ENCODE measurements around the gene TBC1D9B. TPM values are rescaled to one million over a fixed set of nuclear protein-coding genes. Genes with fewer than 3 reads are reported as not detected.

The TBC1D9B gene
- total and polyA plus RNA-seq, 9 of the 15 experiments (the other 6 are each of a cell fraction or from before 2014, with no cell fraction given), result 2.9 to 59.1 (median 33.5) TPM

- TF ChIP-seq FOXM1 (IDR thresholded peaks at IDR 0.05; ENCODE audit: low read depth) (no peak), FOXM1 (CRISPR knock-in tag; IDR thresholded peaks at IDR 0.05; ENCODE audit: low read depth) (no peak), SLC30A9 (CRISPR knock-in tag; IDR thresholded peaks at IDR 0.05) (no peak), RUNX1 (IDR thresholded peaks at IDR 0.05; ENCODE audit: low read depth) (no peak), SNAPC5 (CRISPR knock-in tag; IDR thresholded peaks at IDR 0.05) (no peak), MLX (CRISPR knock-in tag; conservative IDR thresholded peaks at IDR 0.05) (0 out of 4 replicates have a peak, but pooled peaks of 1 of the 2 experiments have one; percentile 10), MAFG (tag; conservative IDR thresholded peaks at IDR 0.05) (0 out of 2 replicates have a peak, but pooled peaks have one; percentile 7), SMARCA4 (IDR thresholded peaks at IDR 0.05) (no peak), SOX6 (IDR thresholded peaks at IDR 0.05) (no peak), CREM (IDR thresholded peaks at IDR 0.05; ENCODE audit: low read depth) (no peak), ZNF311 (CRISPR knock-in tag; IDR thresholded peaks at IDR 0.05) (no peak), KLF10 (CRISPR knock-in tag; IDR thresholded peaks at IDR 0.05) (no peak), ZBED1 (IDR thresholded peaks at IDR 0.05) (no peak), TARDBP (IDR thresholded peaks at IDR 0.05) (no peak), ZBTB11 (CRISPR knock-in tag; IDR thresholded peaks at IDR 0.05) (no peak), PCBP1 (IDR thresholded peaks at IDR 0.05; ENCODE audit: low read depth, low read length, poor library complexity, severe bottlenecking) (no peak), NR2F6 (CRISPR knock-in tag; IDR thresholded peaks at IDR 0.05) (0 out of 2 replicates have a peak, but pooled peaks have one; percentile 45), CBX1 (IDR thresholded peaks at IDR 0.05; ENCODE audit: low read depth) (no peak), PCBP2 (IDR thresholded peaks at IDR 0.05; ENCODE audit: low read depth, low read length, poor library complexity, severe bottlenecking) (no peak), ELF4 (CRISPR knock-in tag; IDR thresholded peaks at IDR 0.05) (peak; percentile 34; the same call in 1 of the 2 replicates), NR3C1 (CRISPR knock-in tag; IDR thresholded peaks at IDR 0.05) (no peak), ZNF507 (tag; conservative IDR thresholded peaks at IDR 0.05) (no peak), SMAD1 (IDR thresholded peaks at IDR 0.05; ENCODE audit: low read depth, low read length, partially characterized antibody) (peak; percentile 39), C11orf30 (IDR thresholded peaks at IDR 0.05; ENCODE audit: low read depth) (peak; percentile 16; the same call in 1 of the 2 replicates), NFRKB (IDR thresholded peaks at IDR 0.05; ENCODE audit: low read depth) (no peak), NONO (IDR thresholded peaks at IDR 0.05; ENCODE audit: low read depth in 2 of 2, low read length in 1 of 2) (no peak)
Measured at GRCh38 chr5:179837076-179838011, 70.4 kb downstream of the TBC1D9B start (continued).

Data from K562 (cell line).